ENCODE data around the gene IQGAP3.
"Not testable (repeated sequence)": the region's sequence is repeated elsewhere in the genome, so short reads cannot be mapped to it uniquely, and the experiment has no call there.

The IQGAP3 gene

GRCh38 chr1:156560585-156561163 lies 11.7 kb downstream of the IQGAP3 start:
- DNase-seq: no peak

DNA sequence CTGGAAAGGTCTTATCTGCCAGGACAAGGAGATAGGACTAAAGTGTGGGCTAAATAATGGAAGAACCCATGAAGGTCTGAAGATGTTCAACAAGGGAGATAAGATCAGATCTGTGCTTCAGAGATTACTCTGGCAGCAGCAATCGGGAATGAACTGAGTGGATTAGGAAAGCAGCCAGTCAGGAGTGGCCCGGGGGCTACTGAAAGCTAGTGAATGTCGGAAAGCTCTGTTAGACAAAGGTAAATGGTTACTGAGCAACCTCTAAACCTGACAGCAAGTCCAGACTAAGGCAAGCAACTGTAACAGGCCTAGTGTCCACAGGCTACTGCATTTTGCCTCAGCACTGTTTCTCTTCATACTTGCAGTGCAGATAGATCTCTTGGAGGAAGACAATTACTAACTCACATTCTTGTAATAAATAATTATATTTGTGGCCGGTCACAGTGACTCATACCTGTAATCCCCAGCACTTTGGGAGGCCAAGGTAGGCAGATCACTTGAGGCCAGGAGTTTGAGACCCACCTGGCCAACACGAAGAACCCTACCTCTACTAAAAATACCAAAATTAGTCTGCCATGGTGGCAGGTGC lies 12.5 kb downstream of the IQGAP3 start:
- no peak for DNase-seq

- no peak for DNase-seq
Observed at GRCh38 chr1:156559086-156559796, 13.1 kb downstream of the IQGAP3 start.

GRCh38 chr1:156556354-156556753 lies 16.0 kb downstream of the IQGAP3 start:
- no peak for DNase-seq

DNA sequence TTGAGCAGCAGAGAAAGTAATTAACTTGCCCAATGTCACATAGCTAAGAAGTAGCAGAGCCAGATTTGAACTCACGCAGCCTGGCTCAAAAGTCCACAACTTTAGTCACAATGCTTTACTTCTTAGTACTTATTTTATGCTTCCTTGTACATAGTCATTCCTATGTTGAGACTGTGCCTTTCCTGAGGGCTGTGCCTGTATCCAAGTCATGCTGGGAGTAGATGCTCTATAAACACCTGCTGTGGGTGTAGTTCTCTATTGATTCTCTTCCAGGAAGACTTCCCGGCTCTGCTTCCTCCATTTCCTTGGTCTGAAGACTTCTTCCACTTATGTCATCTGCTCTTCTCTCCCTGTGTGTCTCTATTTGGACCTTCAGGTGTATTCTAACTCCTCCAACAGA lies 16.6 kb downstream of the IQGAP3 start:
- DNase-seq: no peak

DNA sequence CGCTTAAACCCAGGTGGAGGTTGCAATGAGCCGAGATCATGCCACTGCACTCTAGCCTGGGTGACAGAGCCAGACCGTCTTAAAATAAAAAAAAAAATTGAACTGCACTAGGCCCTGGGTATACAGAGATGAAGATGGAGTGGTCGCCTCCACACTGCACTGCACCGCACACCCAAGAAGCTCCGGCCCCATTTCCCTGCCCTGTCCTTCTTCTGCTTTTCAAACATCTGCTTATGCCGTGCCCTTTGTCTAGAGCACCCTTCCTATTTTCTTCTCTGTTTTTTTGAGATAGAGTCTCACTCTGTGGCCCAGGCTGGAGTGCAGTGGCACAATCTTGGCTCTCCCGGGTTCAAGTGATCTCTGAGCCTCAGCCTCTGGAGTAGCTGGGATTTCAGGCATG lies 17.4 kb downstream of the IQGAP3 start:
- DNase-seq: no peak

DNA sequence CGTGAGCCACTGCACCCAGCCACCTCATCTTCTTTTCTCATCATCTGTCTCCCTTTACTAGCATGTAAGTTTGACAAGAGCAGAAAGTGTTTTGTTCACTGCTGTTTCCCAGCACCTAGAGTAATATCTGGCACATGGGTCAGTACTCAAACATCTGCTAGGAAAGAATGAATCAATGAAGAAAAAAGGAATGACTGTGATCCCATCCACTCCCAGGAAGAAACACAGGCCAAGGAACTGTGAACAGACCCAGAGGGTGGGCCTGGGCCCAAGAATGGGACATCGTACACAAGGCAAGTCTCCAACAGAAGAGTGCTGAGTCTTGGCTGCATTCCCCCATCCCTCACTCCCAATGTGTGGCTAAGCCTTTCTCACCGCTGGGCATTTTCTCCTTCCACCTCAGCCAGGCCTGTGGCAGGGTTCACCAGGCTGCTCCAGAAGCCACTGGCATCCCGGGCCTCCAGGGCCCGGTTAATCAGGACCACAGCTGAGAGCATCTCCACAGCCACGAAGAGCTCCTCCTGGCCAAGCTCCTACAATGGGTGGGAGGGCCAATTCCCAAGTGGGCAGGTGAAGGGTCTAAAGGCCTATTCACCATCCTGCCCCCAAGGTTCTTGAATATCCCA lies 18.4 kb downstream of the IQGAP3 start:
- no peak for DNase-seq

DNA sequence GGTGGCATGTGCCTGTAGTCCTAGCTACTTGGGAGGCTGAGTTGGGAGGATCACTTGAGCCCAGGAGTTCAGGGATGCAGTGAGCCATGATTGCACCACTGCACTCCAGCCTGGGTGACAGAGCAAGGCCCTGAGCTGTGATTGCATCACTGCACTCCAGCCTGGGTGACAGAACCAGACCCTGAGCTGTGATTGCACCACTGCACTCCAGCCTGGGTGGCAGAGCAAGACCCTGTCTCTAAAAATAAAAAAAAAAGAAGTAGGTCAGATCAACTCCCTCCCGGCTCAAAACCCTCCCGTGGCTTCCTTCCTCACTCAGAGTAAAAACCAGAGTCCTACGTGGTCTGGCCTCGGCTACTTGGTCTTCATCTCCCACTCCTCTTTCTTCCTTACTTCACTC lies 19.4 kb downstream of the IQGAP3 start:
- DNase-seq: not testable (repeated sequence)

- DNase-seq: no peak
Observed at GRCh38 chr1:156552518-156552917, 19.8 kb downstream of the IQGAP3 start.

- no peak for DNase-seq
Observed at GRCh38 chr1:156551869-156552268, 20.5 kb downstream of the IQGAP3 start.

DNA sequence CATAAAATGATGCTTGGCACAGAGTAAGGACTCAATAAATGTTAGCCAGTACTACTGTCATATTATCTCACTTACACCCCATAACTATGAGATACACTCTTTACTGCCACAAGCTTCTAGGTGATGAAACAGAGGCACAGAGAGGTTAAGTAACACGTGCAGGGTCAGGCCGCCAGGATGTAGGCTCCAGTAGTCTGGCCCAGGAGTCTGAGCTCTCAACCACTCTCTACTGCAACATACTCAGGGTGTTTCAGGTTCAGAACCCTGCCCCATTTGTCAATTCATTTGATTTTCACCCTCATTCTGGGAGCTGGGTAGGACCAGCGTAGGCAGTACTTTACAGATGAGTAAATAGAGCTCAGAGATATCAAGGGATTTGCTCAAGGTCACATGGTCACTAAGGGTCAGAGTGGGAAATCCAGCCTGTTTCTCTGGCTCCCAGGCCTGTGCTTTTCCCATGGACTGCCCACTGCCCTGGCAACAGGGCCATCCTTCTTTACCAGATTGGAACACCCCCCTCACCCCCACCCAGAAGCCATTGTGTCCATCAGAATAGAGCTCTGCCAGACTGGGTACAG lies 21.2 kb downstream of the IQGAP3 start:
- DNase-seq: no peak

GRCh38 chr1:156550346-156550745 lies 22.0 kb downstream of the IQGAP3 start:
- no peak for DNase-seq

- no peak for DNase-seq
Observed at GRCh38 chr1:156549831-156550230, 22.5 kb downstream of the IQGAP3 start.

DNA sequence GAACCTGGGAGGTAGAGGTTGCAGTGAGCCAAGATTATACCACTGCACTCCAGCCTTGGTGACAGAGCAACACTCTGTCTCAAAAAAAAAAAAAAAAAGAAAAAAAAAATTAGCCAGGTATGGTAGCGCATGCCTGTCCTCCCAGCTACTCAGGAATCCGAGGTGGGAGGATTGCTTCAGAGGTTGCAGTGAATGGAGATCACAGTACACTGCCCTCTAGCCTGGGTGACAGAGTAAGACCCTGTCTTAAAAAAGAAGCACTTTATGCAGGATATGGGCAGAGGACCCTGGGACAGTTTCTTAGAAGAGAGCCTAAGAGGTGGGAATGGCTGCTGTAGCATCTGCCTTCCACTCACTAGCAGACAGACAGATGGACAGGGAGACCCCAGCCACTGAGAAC lies 23.0 kb downstream of the IQGAP3 start:
- DNase-seq: no peak

GRCh38 chr1:156547982-156548381 lies 24.4 kb downstream of the IQGAP3 start:
- no peak for DNase-seq

DNA sequence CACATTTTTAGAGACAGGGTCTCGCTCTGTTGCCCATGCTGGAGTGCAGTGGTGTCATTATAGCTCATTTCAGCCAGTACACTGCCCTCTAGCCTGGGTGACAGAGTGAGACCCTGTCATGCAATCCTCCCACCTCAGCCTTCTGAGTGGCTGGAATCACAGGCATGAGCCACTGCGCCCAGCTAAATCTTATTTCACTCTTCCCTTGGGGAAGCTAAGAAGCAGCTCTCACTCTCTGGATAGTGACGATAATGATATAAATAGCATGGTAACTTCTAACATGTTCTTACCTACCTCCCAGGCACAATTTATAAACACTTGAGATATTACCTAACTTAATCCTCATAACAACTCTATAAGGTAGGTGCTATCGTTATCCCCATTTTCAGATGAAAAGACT lies 24.9 kb downstream of the IQGAP3 start:
- no peak for DNase-seq

DNA sequence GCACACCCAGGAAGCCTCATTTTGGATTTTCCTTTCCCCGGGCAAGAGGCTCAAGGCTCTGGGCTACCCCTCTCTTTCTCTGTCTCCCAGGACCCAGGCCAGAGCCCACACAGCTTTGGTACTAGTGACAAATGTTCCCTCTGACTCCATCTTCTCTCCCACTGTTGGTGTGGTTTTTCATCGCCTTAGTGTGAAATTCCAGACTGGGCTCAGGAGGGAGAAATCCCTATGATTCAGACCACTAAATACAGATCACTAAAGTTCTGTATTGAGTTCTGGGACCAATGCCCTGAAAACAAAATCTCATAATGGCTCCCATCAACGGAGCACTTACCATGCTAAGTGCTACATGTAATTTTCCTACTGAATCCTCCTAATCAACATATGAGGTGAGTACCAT lies 26.1 kb downstream of the IQGAP3 start:
- DNase-seq: no peak

GRCh38 chr1:156544592-156545102 lies 27.7 kb downstream of the IQGAP3 start:
- no peak for DNase-seq

DNA sequence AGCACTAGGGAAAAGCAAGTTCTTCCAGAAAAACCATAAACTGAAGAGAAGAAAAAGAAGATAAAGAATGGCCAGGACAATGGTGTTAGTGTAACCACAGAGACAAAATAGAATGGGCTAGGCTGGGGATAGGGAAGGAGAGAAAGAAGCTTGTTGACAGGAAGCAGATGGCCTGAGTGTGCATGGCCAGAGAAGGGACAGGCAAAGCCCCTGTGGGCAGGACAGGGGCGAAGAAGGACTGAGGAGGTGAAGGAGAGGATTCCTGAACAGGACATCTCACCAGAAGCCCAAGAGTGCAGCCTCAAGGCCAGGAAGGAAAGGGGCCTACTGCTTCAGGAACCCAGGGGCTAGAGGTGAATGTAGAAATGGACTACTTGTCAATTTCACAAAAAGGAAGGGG lies 29.3 kb downstream of the IQGAP3 start:
- no peak for DNase-seq

DNA sequence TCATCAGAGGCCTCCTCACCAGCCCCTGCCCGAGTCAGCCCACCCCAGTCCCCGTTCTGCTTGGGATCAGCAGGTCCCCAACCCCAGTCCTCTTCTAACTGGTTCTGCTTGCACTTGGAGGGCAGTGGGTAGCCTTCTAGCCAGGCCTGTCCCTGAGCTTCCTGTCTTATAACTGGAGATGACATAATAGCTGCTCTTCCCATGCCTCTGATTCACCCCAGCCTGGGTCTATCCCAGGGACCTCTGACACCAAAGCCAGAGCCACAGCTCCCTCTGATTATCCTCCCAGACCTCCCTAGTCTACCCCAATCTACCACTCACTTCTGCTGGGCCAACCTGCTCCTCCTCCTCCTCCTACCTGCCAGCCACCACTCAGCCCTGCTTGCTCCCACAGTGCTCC lies 31.4 kb downstream of the IQGAP3 start:
- no peak for DNase-seq

DNA sequence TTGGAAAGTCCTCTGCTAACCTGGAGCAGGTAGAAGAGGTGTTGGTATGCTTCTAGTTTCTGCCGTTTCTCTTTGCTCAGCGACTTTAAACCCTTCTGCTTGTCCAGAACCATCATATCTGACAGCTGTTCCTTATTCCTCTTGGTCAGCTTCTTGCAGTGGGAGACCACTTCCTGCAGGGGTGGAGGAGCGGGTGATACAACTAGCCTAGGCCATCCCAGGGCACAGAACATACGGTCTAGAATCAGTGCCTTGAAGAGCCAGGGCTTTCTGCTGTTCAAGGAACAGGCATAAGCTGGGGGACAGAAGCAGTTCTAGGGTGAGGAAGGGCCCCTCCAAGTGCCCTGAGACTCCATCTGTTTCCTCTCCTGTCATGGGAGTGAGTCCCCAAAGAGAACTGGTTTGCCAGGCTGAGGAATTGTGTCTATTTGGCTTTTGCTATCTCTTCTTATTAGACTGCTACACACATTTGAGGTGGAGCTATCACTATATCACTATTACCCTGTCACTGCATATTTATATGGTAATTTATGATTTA lies 32.5 kb downstream of the IQGAP3 start:
- no peak for DNase-seq

DNA sequence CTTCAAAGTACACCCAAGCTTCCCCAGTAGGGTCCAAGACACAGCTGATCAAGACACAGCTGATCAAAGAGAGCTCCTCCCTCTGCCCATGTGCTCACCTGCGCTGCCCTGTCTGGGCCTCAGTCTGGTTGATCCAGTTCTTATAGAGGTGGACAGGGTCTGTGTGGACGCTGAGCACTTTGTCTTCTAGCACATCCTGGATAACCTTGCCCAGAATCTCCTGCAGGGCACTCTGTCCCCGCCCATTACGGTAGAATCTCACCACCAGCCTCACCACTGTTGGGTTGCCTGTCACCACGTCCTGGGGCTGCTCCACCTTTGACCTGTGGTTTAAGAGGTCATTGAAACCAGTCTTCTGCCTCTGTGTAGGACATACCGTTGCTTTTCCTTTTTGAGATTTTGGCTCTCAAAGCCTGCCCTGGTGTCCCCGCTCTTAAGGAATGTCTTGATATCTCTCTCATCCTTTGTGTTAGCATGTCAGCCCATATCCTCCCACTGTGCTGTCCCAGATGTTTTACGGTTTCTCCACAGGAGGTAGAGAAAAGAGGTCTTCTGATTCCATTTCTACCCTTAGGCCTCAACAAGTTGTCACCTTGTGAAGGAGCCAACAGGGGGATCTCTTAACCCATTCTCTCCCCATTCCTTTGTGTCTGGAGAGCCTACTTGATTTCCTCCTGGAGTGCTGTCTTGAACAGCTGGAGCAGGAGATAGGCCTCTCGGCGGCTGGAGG lies 33.5 kb downstream of the IQGAP3 start:
- no peak for DNase-seq

- DNase-seq: no peak
Observed at GRCh38 chr1:156537027-156537426, 35.3 kb downstream of the IQGAP3 start.

All from OCI-M1 (cell line).